Skin of body (tissue), 2 donors: Measurements from ENCODE around the gene DDX53. TPM values are rescaled to one million over a fixed set of nuclear protein-coding genes. Genes with fewer than 3 reads are reported as not detected.

Source experiments
- DNase-seq: peaks from one replicate; lab custom pipeline; 2025; lab: John Stamatoyannopoulos, UW
- total RNA-seq: library from RNA; depleted of rRNA; stranded (reverse); fragments of >200 nt; gene quantifications from one replicate; pipeline ENCODE4 v1.2.3, GENCODE V29; 2014

Gene DDX53
- total RNA-seq, 1 donor from 2014 or later: not detected

GRCh38 chrX:23048806-23049573 is 49.2 kb downstream of the DDX53 start:
- DNase-seq: no peak

GRCh38 chrX:23052324-23052723 is 52.6 kb downstream of the DDX53 start:
- DNase-seq: no peak
